H1 (cell line): ENCODE data around the gene GPR65. TPM values are rescaled to one million over a fixed set of nuclear protein-coding genes. Genes with fewer than 3 reads are reported as not detected.

Experiments used
- CTCF ChIA-PET: fragments of 300-600 bp; sonication (Branson Sonifier 250); formaldehyde crosslinking; loops from one replicate; lab custom pipeline; 2021; ENCODE audit not compliant: partially characterized antibody; lab: Charles Lee
- POLR2A ChIA-PET: fragments of 300-600 bp; sonication (Branson Sonifier 250); formaldehyde crosslinking; loops from one replicate; lab custom pipeline; 2021; ENCODE audit warnings: inconsistent platforms; ENCODE audit not compliant: partially characterized antibody; lab: Charles Lee
- DNase-seq, 2 experiments: peaks; one replicate each; pipeline versions ENCODE4 v3.0.0 to v3.0.0-alpha.2; 2010 to 2022; ENCODE audit warnings: low spot score in 2 of 2, low read depth in 1 of 2, mixed read lengths in 1 of 2
- FAIRE-seq: peaks from 2 replicates; lab custom pipeline; 2011; peaks lifted over from hg19 to GRCh38; lab: Jason Lieb, UNC
- H2AFZ ChIP-seq: 2 replicates; pipeline ENCODE4 v1.8.1; 2012; ENCODE audit warnings: low read length, inconsistent platforms
- H2AK5ac ChIP-seq: 2 replicates; pipeline ENCODE4 v1.6.1; 2013; ENCODE audit warnings: low read depth, low read length
- H2BK120ac ChIP-seq: replicated peaks from 2 replicates; pipeline ENCODE3; 2013; ENCODE audit warnings: low read depth, low read length, inconsistent platforms
- H2BK12ac ChIP-seq: 2 replicates; pipeline ENCODE4 v1.6.1; 2013; ENCODE audit warnings: low read depth, low read length
- H2BK15ac ChIP-seq: 2 replicates; pipeline ENCODE4 v1.6.1; 2013; ENCODE audit warnings: low read length
- H2BK20ac ChIP-seq: 2 replicates; pipeline ENCODE4 v1.6.1; 2013; ENCODE audit warnings: low read length
- H2BK5ac ChIP-seq: 2 replicates; pipeline ENCODE4 v1.6.1; 2013; ENCODE audit warnings: low read depth, low read length
- H3K14ac ChIP-seq: 2 replicates; pipeline ENCODE4 v1.6.1; 2013; ENCODE audit warnings: inconsistent platforms; ENCODE audit not compliant: insufficient read length
- H3K18ac ChIP-seq: 2 replicates; pipeline ENCODE4 v1.6.1; 2013; ENCODE audit warnings: low read length; ENCODE audit errors: extremely low read depth
- H3K23ac ChIP-seq: 2 replicates; pipeline ENCODE4 v1.6.1; 2013; ENCODE audit warnings: inconsistent platforms; ENCODE audit not compliant: insufficient read length
- H3K23me2 ChIP-seq: 2 replicates; pipeline ENCODE4 v1.6.1; 2013; ENCODE audit warnings: low read depth, low read length
- H3K27ac ChIP-seq: 2 replicates; pipeline ENCODE4 v1.6.1; 2011; ENCODE audit warnings: low read depth, low read length, inconsistent platforms
- H3K27me3 ChIP-seq, 4 experiments: replicated peaks in 1 of 4; 1 replicate in 1 of 4; 2 replicates in 3 of 4; pipeline versions ENCODE4 v1.6.1 to v1.8.1; 2011 to 2013; ENCODE audit warnings: low read length in 3 of 4, mild to moderate bottlenecking in 3 of 4, inconsistent platforms in 2 of 4, mixed read lengths in 2 of 4, moderate library complexity in 1 of 4; ENCODE audit not compliant: control insufficient read depth in 3 of 4, insufficient read depth in 3 of 4; ENCODE audit errors: extremely low read depth in 1 of 4
- H3K36me3 ChIP-seq, 4 experiments: 2 replicates each; pipeline versions ENCODE4 v1.6.1 to v1.8.1; 2011 to 2013; ENCODE audit warnings: mild to moderate bottlenecking in 4 of 4, low read length in 3 of 4, moderate library complexity in 2 of 4, control low read depth in 1 of 4, inconsistent platforms in 1 of 4; ENCODE audit not compliant: insufficient read depth in 4 of 4, control insufficient read depth in 2 of 4
- H3K4ac ChIP-seq: replicated peaks from 2 replicates; pipeline ENCODE3; 2013; ENCODE audit warnings: low read length, low read depth, mixed read lengths, inconsistent platforms; ENCODE audit not compliant: insufficient read length
- H3K4me1 ChIP-seq, 4 experiments: replicated peaks in 1 of 4; 1 replicate in 1 of 4; 2 replicates in 3 of 4; pipeline versions ENCODE4 v1.6.1 to v1.8.1; 2011 to 2013; ENCODE audit warnings: low read length in 3 of 4, inconsistent platforms in 2 of 4, mixed read lengths in 1 of 4; ENCODE audit not compliant: insufficient read depth in 4 of 4, control insufficient read depth in 3 of 4
- H3K4me2 ChIP-seq, 2 experiments: 2 replicates each; pipeline versions ENCODE4 v1.6.1 to v1.8.1; 2011 to 2013; ENCODE audit warnings: low read depth in 2 of 2, low read length in 2 of 2, control low read depth in 1 of 2, inconsistent platforms in 1 of 2, mild to moderate bottlenecking in 1 of 2; ENCODE audit not compliant: insufficient read depth in 1 of 2
- H3K4me3 ChIP-seq, 4 experiments: fragments of 200-600, 300-600 bp in 1 of 4; sonication (generic), shearing (Covaris generic), sonication (Bioruptor Twin) in 1 of 4; 2 replicates each; pipeline versions ENCODE4 v1.5.1 to v1.8.1; 2011 to 2016; ENCODE audit warnings: low read length in 4 of 4, low read depth in 3 of 4, control low read depth in 2 of 4, inconsistent platforms in 2 of 4, mild to moderate bottlenecking in 2 of 4, mixed read lengths in 1 of 4, moderate library complexity in 1 of 4; ENCODE audit not compliant: insufficient read depth in 2 of 4; ENCODE audit errors: extremely low read depth in 1 of 4
- H3K56ac ChIP-seq: replicated peaks from 2 replicates; pipeline ENCODE3; 2013; ENCODE audit warnings: low read depth, mild to moderate bottlenecking, mixed read lengths, low read length, inconsistent platforms; ENCODE audit not compliant: insufficient read length
- H3K79me1 ChIP-seq: 2 replicates; pipeline ENCODE4 v1.6.1; 2013; ENCODE audit warnings: low read depth, low read length, control low read depth
- H3K79me2 ChIP-seq, 2 experiments: 2 replicates each; pipeline versions ENCODE4 v1.6.1 to v1.8.1; 2012 to 2013; ENCODE audit warnings: low read length in 2 of 2, mild to moderate bottlenecking in 2 of 2, inconsistent platforms in 1 of 2; ENCODE audit not compliant: insufficient read depth in 2 of 2, control insufficient read depth in 1 of 2
- H3K9ac ChIP-seq, 4 experiments: replicated peaks in 1 of 4; 1 replicate in 1 of 4; 2 replicates in 3 of 4; pipeline versions ENCODE4 v1.6.1 to v1.8.1; 2011 to 2013; ENCODE audit warnings: low read depth in 3 of 4, low read length in 3 of 4, control low read depth in 2 of 4, mild to moderate bottlenecking in 2 of 4, moderate library complexity in 2 of 4, inconsistent platforms in 1 of 4; ENCODE audit errors: extremely low read depth in 1 of 4
- H3K9me3 ChIP-seq, 2 experiments: 2 replicates each; pipeline versions ENCODE4 v1.6.1 to v1.8.1; 2012 to 2013; ENCODE audit warnings: mild to moderate bottlenecking in 2 of 2, moderate library complexity in 2 of 2, control low read depth in 1 of 2, inconsistent platforms in 1 of 2, low read depth in 1 of 2, low read length in 1 of 2, mixed read lengths in 1 of 2; ENCODE audit not compliant: insufficient read depth in 2 of 2
- H4K20me1 ChIP-seq, 2 experiments: replicated peaks in 1 of 2; 2 replicates each; pipeline versions ENCODE3 to v1.8.1; 2011 to 2013; ENCODE audit warnings: inconsistent platforms in 2 of 2, low read length in 2 of 2, mild to moderate bottlenecking in 1 of 2; ENCODE audit not compliant: insufficient read depth in 2 of 2, control insufficient read depth in 1 of 2
- H4K5ac ChIP-seq: 2 replicates; pipeline ENCODE4 v1.6.1; 2013; ENCODE audit warnings: low read length, low read depth, mixed read lengths, inconsistent platforms; ENCODE audit not compliant: insufficient read length
- H4K8ac ChIP-seq: 2 replicates; pipeline ENCODE4 v1.8.0; 2013; ENCODE audit warnings: mild to moderate bottlenecking, moderate library complexity, low read length, inconsistent platforms; ENCODE audit not compliant: insufficient read depth; ENCODE audit errors: extremely low read depth
- H4K91ac ChIP-seq: replicated peaks from 2 replicates; pipeline ENCODE3; 2013; ENCODE audit warnings: low read length, mixed read lengths, inconsistent platforms; ENCODE audit not compliant: insufficient read length
- BCL11A ChIP-seq, 2 experiments: IDR thresholded peaks; one replicate each; pipeline ENCODE4 v1.6.1; 2011; ENCODE audit warnings: low read depth in 2 of 2, low read length in 2 of 2, mild to moderate bottlenecking in 2 of 2
- CTBP2 ChIP-seq: IDR thresholded peaks from 2 replicates; pipeline ENCODE4 v1.7.0; 2011; ENCODE audit warnings: borderline replicate concordance, mild to moderate bottlenecking, moderate library complexity, mixed read lengths, low read length; ENCODE audit not compliant: insufficient read depth, insufficient read length
- RBBP5 ChIP-seq: IDR thresholded peaks from 2 replicates; pipeline ENCODE4 v1.7.1; 2012; ENCODE audit warnings: low read depth, mild to moderate bottlenecking, inconsistent platforms, low read length, moderate library complexity, borderline replicate concordance
- SIN3A ChIP-seq, 2 experiments: IDR thresholded peaks in 1 of 2; conservative IDR thresholded peaks in 1 of 2; 2 replicates each; pipeline ENCODE4 v1.6.1; 2011 to 2012; ENCODE audit warnings: low read length in 2 of 2, improper control_type of control experiment in 1 of 2, low read depth in 1 of 2, mild to moderate bottlenecking in 1 of 2
- SIX5 ChIP-seq: IDR thresholded peaks from 2 replicates; pipeline ENCODE4 v1.6.1; 2011; ENCODE audit warnings: mild to moderate bottlenecking, low read depth, low read length
- TBP ChIP-seq: IDR thresholded peaks from 2 replicates; pipeline ENCODE4 v1.6.1; 2011; ENCODE audit warnings: low read depth, low read length, improper control_type of control experiment
- polyA plus RNA-seq, 7 experiments: library from polyadenylated mRNA; depleted of rRNA in 3 of 7; stranded (reverse) in 5 of 7; unstranded in 2 of 7; fragments of >200 nt in 5 of 7; fragments of 200-250 nt in 2 of 7; gene quantifications; 1 replicate in 5 of 7; 2 replicates in 1 of 7; 4 replicates in 1 of 7; pipeline versions ENCODE4 v1.2.1 to v1.2.3, GENCODE V29; 2011 to 2013; ENCODE audit warnings: missing spikeins in 2 of 7, mixed read lengths in 2 of 7
- total RNA-seq: library from RNA; stranded (reverse); fragmentation: NEBNext Ultra II Directional; extraction: Animal tissue kit (Norgen Biotek cat#: 25700); gene quantifications from 2 replicates; pipeline ENCODE4 v1.2.1, GENCODE V29; 2021

GPR65 gene
- total and polyA plus RNA-seq, 2 of the 8 experiments (the other 6 are each of a cell fraction or from before 2014, with no cell fraction given), result not detected

GRCh38 chr14:87967496-87967895 lies 37.4 kb upstream of the GPR65 start:
- Histone ChIP-seq H3K36me3 (0 out of 8 replicates have a peak, but pooled peaks cover 0 to 2% (median 0%) of the 10 kb centered on the region in 4 experiments), H2BK12ac (no peak overlapping the region), H4K91ac (no peak overlapping the region), H3K23ac (no peak overlapping the region), H3K4me3 (no peak overlapping the region), H4K20me1 (no peaks in the 10 kb centered on the region), H3K9ac (no peak overlapping the region), H3K79me1 (no peaks in the 10 kb centered on the region), H3K27ac (no peak overlapping the region), H2AK5ac (no peak overlapping the region), H2BK120ac (no peak overlapping the region), H3K27me3 (no peaks in the 10 kb centered on the region), H3K14ac (no peak overlapping the region), H3K9me3 (no peaks in the 10 kb centered on the region), H2BK20ac (no peak overlapping the region), H3K4ac (no peak overlapping the region), H3K4me1 (no peaks in the 10 kb centered on the region), H4K5ac (no peak overlapping the region), H2BK15ac (no peak overlapping the region), H2AFZ (no peak overlapping the region), H3K18ac (no peak overlapping the region), H3K23me2 (no peaks in the 10 kb centered on the region), H4K8ac (no peak overlapping the region), H3K79me2 (no peaks in the 10 kb centered on the region), H3K56ac (no peak overlapping the region), H2BK5ac (no peak overlapping the region), H3K4me2 (no peak overlapping the region)
- FAIRE-seq (no peak), DNase-seq (no peak)
- ChIA-PET POLR2A (no interaction called here), CTCF (no interaction called here)
- TF ChIP-seq SIX5 (no peak), SIN3A (conservative IDR thresholded peaks at IDR 0.05 in 1 of 2, IDR thresholded peaks at IDR 0.05 in 1 of 2; ENCODE audit: low read depth in 1 of 2, low read length in 2 of 2) (no peak), RBBP5 (no peak), TBP (no peak), CTBP2 (no peak), BCL11A (IDR thresholded peaks at IDR 0.05; ENCODE audit: low read depth in 2 of 2, low read length in 2 of 2) (no peak)
